ENCODE data around the gene BCAS3. TPM values are rescaled to one million over a fixed set of nuclear protein-coding genes. Genes with fewer than 3 reads are reported as not detected.

The BCAS3 gene
- total and polyA plus RNA-seq, 11 donors, result 4.5 to 23.5 (median 17.9) TPM

DNA sequence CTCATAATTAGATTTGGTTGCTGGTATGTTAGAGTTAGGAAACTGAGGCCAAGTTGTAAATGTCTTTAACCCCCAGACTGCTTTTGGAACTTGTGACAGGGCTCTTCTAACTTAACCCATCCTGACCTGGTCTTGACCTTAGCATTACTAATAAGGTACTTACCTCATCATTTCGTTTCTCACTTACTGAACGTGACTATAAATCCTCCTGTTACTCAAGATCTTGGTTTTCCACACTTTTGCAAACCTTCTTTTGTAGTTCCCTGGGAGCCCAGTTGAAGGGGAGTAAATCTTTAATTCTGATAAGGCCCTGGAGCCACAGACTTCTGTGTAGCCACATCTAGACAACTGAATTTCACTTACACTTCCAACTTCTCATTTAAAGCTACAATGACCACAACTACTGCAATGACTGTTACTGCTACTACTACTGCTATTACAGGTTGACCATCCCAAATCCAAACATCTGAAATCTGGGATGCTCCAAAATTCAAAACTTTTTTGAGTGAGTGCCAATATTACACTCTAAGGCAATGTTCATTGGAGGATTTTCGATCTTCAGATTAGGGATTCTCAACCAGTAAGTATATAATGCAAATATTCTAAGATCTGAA, 473.1 kb downstream of the BCAS3 start:
- Histone ChIP-seq H3K9me3 (no peaks in the 10 kb centered on the region), H3K27ac (no peak overlapping the region), H3K36me3 (no peaks in the 10 kb centered on the region), H3K27me3 (no peaks in the 10 kb centered on the region), H3K4me1 (peaks cover 0 to 7% (median 3%) of the 10 kb centered on the region in 12 donors), H3K4me3 (no peak overlapping the region)
- no peak for DNase-seq
- ATAC-seq, result no peak
- TF ChIP-seq CTCF (IDR thresholded peaks at IDR 0.05) (no peak), POLR2A (IDR thresholded peaks at IDR 0.05) (no peak)
- intact Hi-C loops (cut with DNase I), result no loop called here
- WGBS, 4 donors, result 94 to 98% (median 95%) methylated on average over 3 of the region's 3 CpGs

DNA sequence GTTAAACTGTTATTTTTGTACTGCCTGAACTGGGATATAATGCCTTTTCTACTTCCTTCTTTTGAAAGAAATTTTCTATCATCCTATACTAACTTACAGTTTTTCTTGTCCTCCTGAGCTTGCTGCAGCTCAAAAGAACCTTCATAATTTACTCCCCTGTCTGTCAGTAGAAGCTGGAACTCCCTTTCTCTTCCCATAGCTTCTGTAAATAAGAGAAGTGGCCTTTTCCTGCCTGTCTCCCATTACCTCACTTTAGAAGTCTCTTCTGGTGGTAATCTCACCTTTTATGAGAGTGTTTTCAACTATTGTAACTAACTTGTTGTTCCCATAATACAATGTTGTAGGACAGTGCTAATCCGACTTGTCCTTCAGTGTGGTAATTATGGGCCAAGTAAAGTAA, 475.2 kb downstream of the BCAS3 start:
- no peaks in the 10 kb centered on the region for H3K36me3 ChIP-seq
- H3K4me3 ChIP-seq, result no peak overlapping the region
- no peak overlapping the region for H3K27ac ChIP-seq
- WGBS, 4 donors, result 93 to 100% (median 98%) methylated on average over 1 of the region's 1 CpG
- H3K4me1 ChIP-seq, result peaks cover 0 to 9% (median 0%) of the 10 kb centered on the region in 12 donors
- no peak for DNase-seq
- H3K27me3 ChIP-seq, result no peaks in the 10 kb centered on the region
- TF ChIP-seq CTCF (IDR thresholded peaks at IDR 0.05) (no peak), POLR2A (IDR thresholded peaks at IDR 0.05) (no peak)
- no peak for ATAC-seq
- intact Hi-C loops (cut with DNase I), result no loop called here
- H3K9me3 ChIP-seq, result no peaks in the 10 kb centered on the region

GRCh38 chr17:61155590-61156237, 478.1 kb downstream of the BCAS3 start:
- WGBS, 4 donors, result 79 to 92% (median 89%) methylated on average over 4 of the region's 4 CpGs
- H3K27me3 ChIP-seq, result no peaks in the 10 kb centered on the region
- ATAC-seq (no peak), DNase-seq (no peak)
- H3K9me3 ChIP-seq, result no peaks in the 10 kb centered on the region
- no peak overlapping the region for H3K27ac ChIP-seq
- no peak for TF ChIP-seq POLR2A (IDR thresholded peaks at IDR 0.05)
- no peak for TF ChIP-seq CTCF (IDR thresholded peaks at IDR 0.05)
- H3K4me3 ChIP-seq, result no peak overlapping the region
- intact Hi-C loops (cut with DNase I), result loop anchor here in 1 of 10 donors (2.0 kb wide), 1 partner anchor 33 kb away; no protein-coding TSS in a partner anchor
- peaks cover 0 to 9% (median 0%) of the 10 kb centered on the region in 12 donors for H3K4me1 ChIP-seq
- no peaks in the 10 kb centered on the region for H3K36me3 ChIP-seq

GRCh38 chr17:61157246-61157886, 479.7 kb downstream of the BCAS3 start:
- TF ChIP-seq POLR2A (IDR thresholded peaks at IDR 0.05) (no peak), CTCF (IDR thresholded peaks at IDR 0.05) (no peak)
- DNase-seq (peak in 2 of 5 donors; percentile 10 to 27), ATAC-seq (peak in 1 of 4 donors; percentile 41)
- Histone ChIP-seq H3K9me3 (no peaks in the 10 kb centered on the region), H3K27ac (peak overlapping the region in 6 of 12 donors; percentile 13 to 60 (median 42)), H3K36me3 (no peaks in the 10 kb centered on the region), H3K4me3 (peak overlapping the region in 8 of 12 donors; percentile 4 to 39 (median 24)), H3K27me3 (no peaks in the 10 kb centered on the region), H3K4me1 (peaks cover 0 to 9% (median 0%) of the 10 kb centered on the region in 12 donors)
- 51 to 62% (median 59%) methylated on average over 7 of the region's 7 CpGs for WGBS, 4 donors
- intact Hi-C loops (cut with DNase I), result no loop called here

All from heart left ventricle (tissue), 16 donors.